IMR-90 (cell line): ENCODE results near the gene PTGS1. TPM values are rescaled to one million over a fixed set of nuclear protein-coding genes. Genes with fewer than 3 reads are reported as not detected.
A peak's percentile ranks its signal among the peaks of the same experiment; 100 is the strongest.

Experiments used
- ATAC-seq: fragments of 200-7000 bp; cut with Tn5 transposase; 2 replicates; pipeline ENCODE4 v1.9.1; 2020; ENCODE audit warnings: low read depth, mild to moderate bottlenecking, moderate library complexity
- BruUV-seq: library from RNA; stranded (reverse); fragments of 400-500 nt; replicated peaks from 2 replicates; lab custom pipeline; 2021; lab: Mats Ljungman, UMichigan
- CTCF ChIA-PET: fragments of 300-600 bp; formaldehyde crosslinking; extraction: SDS; loops from one replicate; lab custom pipeline; 2021; ENCODE audit warnings: antibody characterized with exemption; lab: Yijun Ruan, JAX
- POLR2A ChIA-PET: fragments of 300-600 bp; sonication (Branson Sonifier 250); formaldehyde crosslinking; loops from one replicate; lab custom pipeline; 2022; ENCODE audit warnings: antibody characterized with exemption; ENCODE audit not compliant: unreplicated experiment; lab: Charles Lee
- DNase-seq: peaks from one replicate; pipeline ENCODE4 v3.0.0; 2013
- H2AFZ ChIP-seq: replicated peaks from 2 replicates; pipeline ENCODE3; 2013; ENCODE audit warnings: low read length, mild to moderate bottlenecking; ENCODE audit not compliant: poor library complexity
- H2AK5ac ChIP-seq: 2 replicates; pipeline ENCODE4 v1.6.1; 2013; ENCODE audit warnings: low read depth, low read length, inconsistent platforms
- H2AK9ac ChIP-seq: replicated peaks from 2 replicates; pipeline ENCODE3; 2013; ENCODE audit warnings: mild to moderate bottlenecking, low read depth, low read length, moderate library complexity; ENCODE audit not compliant: poor library complexity
- H2BK120ac ChIP-seq: 2 replicates; pipeline ENCODE4 v1.6.1; 2013; ENCODE audit warnings: low read depth, low read length, inconsistent platforms
- H2BK15ac ChIP-seq: 3 replicates; pipeline ENCODE4 v1.6.1; 2013; ENCODE audit warnings: low read depth, low read length, inconsistent platforms
- H2BK20ac ChIP-seq: 2 replicates; pipeline ENCODE4 v1.6.1; 2013; ENCODE audit warnings: low read depth, mild to moderate bottlenecking, inconsistent platforms, low read length, moderate library complexity
- H2BK5ac ChIP-seq: 2 replicates; pipeline ENCODE4 v1.6.1; 2013; ENCODE audit warnings: mild to moderate bottlenecking, low read depth, low read length, inconsistent platforms; ENCODE audit not compliant: poor library complexity, severe bottlenecking
- H3K14ac ChIP-seq: replicated peaks from 2 replicates; pipeline ENCODE4 v1.6.1; 2013; ENCODE audit warnings: low read depth, low read length, inconsistent platforms
- H3K18ac ChIP-seq: 2 replicates; pipeline ENCODE4 v1.6.1; 2013; ENCODE audit warnings: low read depth, low read length, control low read depth
- H3K23ac ChIP-seq: 2 replicates; pipeline ENCODE4 v1.6.1; 2013; ENCODE audit warnings: low read depth, low read length, inconsistent platforms
- H3K27ac ChIP-seq: 2 replicates; pipeline ENCODE4 v1.5.1; 2013; ENCODE audit warnings: mild to moderate bottlenecking, control low read depth, low read length; ENCODE audit not compliant: insufficient read depth
- H3K27me3 ChIP-seq: 2 replicates; pipeline ENCODE4 v1.6.1; 2013; ENCODE audit warnings: low read length; ENCODE audit not compliant: control insufficient read depth, insufficient read depth
- H3K36me3 ChIP-seq: 2 replicates; pipeline ENCODE4 v1.6.1; 2013; ENCODE audit warnings: low read length, mixed read lengths; ENCODE audit not compliant: control insufficient read depth, insufficient read depth
- H3K4ac ChIP-seq: 2 replicates; pipeline ENCODE4 v1.6.1; 2013; ENCODE audit warnings: low read depth, low read length, inconsistent platforms
- H3K4me1 ChIP-seq: 2 replicates; pipeline ENCODE4 v1.6.1; 2013; ENCODE audit warnings: low read length, mixed read lengths; ENCODE audit not compliant: control insufficient read depth, insufficient read depth
- H3K4me2 ChIP-seq: 2 replicates; pipeline ENCODE4 v1.6.1; 2013; ENCODE audit warnings: low read depth, mild to moderate bottlenecking, control low read depth, low read length, moderate library complexity
- H3K4me3 ChIP-seq: 2 replicates; pipeline ENCODE4 v1.5.1; 2013; ENCODE audit warnings: low read depth, mild to moderate bottlenecking, control low read depth, low read length, moderate library complexity; ENCODE audit not compliant: insufficient read depth
- H3K56ac ChIP-seq: 2 replicates; pipeline ENCODE4 v1.6.1; 2013; ENCODE audit warnings: low read length, inconsistent platforms; ENCODE audit not compliant: insufficient read depth; ENCODE audit errors: extremely low read depth
- H3K79me1 ChIP-seq, 2 experiments: 2 replicates each; pipeline ENCODE4 v1.6.1; 2013; ENCODE audit warnings: low read length in 2 of 2, inconsistent platforms in 1 of 2, low read depth in 1 of 2
- H3K9ac ChIP-seq: 2 replicates; pipeline ENCODE4 v1.6.1; 2013; ENCODE audit warnings: low read depth, low read length, control low read depth
- H3K9me1 ChIP-seq: 2 replicates; pipeline ENCODE4 v1.6.1; 2013; ENCODE audit warnings: low read length, inconsistent platforms; ENCODE audit not compliant: insufficient read depth
- H3K9me3 ChIP-seq: 2 replicates; pipeline ENCODE4 v1.6.1; 2013; ENCODE audit warnings: low read length; ENCODE audit not compliant: control insufficient read depth, insufficient read depth
- H4K20me1 ChIP-seq: 2 replicates; pipeline ENCODE4 v1.6.1; 2013; ENCODE audit warnings: low read length, inconsistent platforms; ENCODE audit not compliant: insufficient read depth
- H4K5ac ChIP-seq: 2 replicates; pipeline ENCODE4 v1.6.1; 2013; ENCODE audit warnings: mild to moderate bottlenecking, low read depth, low read length, control low read depth
- H4K8ac ChIP-seq, 2 experiments: 2 replicates each; pipeline ENCODE4 v1.6.1; 2013; ENCODE audit warnings: low read depth in 2 of 2, low read length in 2 of 2, control low read depth in 1 of 2, inconsistent platforms in 1 of 2
- H4K91ac ChIP-seq: 2 replicates; pipeline ENCODE4 v1.6.1; 2013; ENCODE audit warnings: low read depth, low read length, inconsistent platforms; ENCODE audit not compliant: insufficient read depth
- BHLHE40 ChIP-seq: fragments of 150-350 bp; IDR thresholded peaks from 2 replicates; pipeline ENCODE4 v1.6.1; 2016; ENCODE audit warnings: mild to moderate bottlenecking, low read depth, low read length
- FOS ChIP-seq: fragments of 150-350 bp; IDR thresholded peaks from 2 replicates; pipeline ENCODE4 v1.6.1; 2016; ENCODE audit warnings: low read depth, low read length
- MAFK ChIP-seq: IDR thresholded peaks from 2 replicates; pipeline ENCODE4 v1.6.1; 2012; ENCODE audit warnings: low read depth, low read length, improper control_type of control experiment
- NFE2L2 ChIP-seq: fragments of 150-350 bp; IDR thresholded peaks from 2 replicates; pipeline ENCODE4 v1.6.1; 2016; ENCODE audit warnings: low read depth, mild to moderate bottlenecking, low read length
- POLR2A ChIP-seq: IDR thresholded peaks from 2 replicates; pipeline ENCODE4 v1.6.1; 2012; ENCODE audit warnings: mild to moderate bottlenecking, low read depth, low read length
- WGBS, 2 experiments: methylation state at CpG; one replicate each; pipeline versions ENCODE4 v1.1.5 to v1.1.7; 2013; ENCODE audit warnings: missing lambda C conversion rate in 2 of 2; ENCODE audit not compliant: insufficient read length in 1 of 2; ENCODE audit errors: extremely low coverage in 2 of 2; 5-methylcytosine and 5-hydroxymethylcytosine counted together
- dilution Hi-C: fragments of 300-500 bp; cut with HindIII; formaldehyde crosslinking; loops from one replicate; pipeline ENCODE4 v1.14.3; 2018; ENCODE audit warnings: low sequenced_read_pairs; ENCODE audit not compliant: unreplicated experiment
- in situ Hi-C: fragments of 300-500 bp; cut with MboI; formaldehyde crosslinking; loops from 3 replicates; pipeline ENCODE4 v1.14.3; 2019; ENCODE audit warnings: low sequenced_read_pairs, inconsistent platforms, mixed read lengths
- intact Hi-C: fragments of 100-400 bp; cut with micrococcal nuclease; formaldehyde crosslinking; loops from 2 replicates; pipeline ENCODE4 v1.10.0; 2022
- polyA plus RNA-seq, 3 experiments: library from polyadenylated mRNA; depleted of rRNA; stranded (reverse); fragments of >200 nt; gene quantifications; 2 replicates each; pipeline ENCODE4 v1.2.3, GENCODE V29; 2012; ENCODE audit warnings: low replicate concordance in 1 of 3
- total RNA-seq: library from RNA; depleted of rRNA; stranded (reverse); fragments of >200 nt; gene quantifications from 2 replicates; pipeline ENCODE4 v1.2.3, GENCODE V29; 2012
- TF ChIP-seq, protein P1 (sequence below): fragments of 150-350 bp; IDR thresholded peaks from 2 replicates; pipeline ENCODE4 v1.6.1; 2017; ENCODE audit warnings: mild to moderate bottlenecking, antibody characterized with exemption, low read length, low read depth

PTGS1 gene
- total and polyA plus RNA-seq, 2 of the 4 experiments (the other 2 are of a cell fraction): 24.7 to 38.3 TPM

DNA sequence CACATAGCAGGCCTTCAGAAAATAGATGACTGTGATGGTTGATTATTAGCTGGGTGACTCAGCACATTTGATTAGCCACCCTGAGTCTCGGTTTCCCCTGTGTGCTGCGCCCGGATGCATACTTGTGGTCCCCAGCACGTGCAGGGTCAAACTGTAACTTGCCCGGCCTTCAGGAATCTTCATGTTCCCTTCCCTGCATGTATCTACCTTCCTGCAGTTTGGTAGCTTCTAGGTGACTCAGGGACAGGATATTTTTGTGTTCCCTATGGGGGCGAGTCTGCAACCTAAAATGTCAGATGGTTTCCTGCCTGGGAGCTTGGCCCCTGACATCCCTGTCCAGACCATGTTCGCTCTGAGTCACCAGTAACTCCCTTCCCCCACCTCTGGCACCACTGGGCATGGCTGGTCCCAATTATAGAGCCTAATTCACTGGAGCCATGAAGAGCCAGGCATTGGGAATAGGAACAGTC is 13.2 kb downstream of the PTGS1 start:
- ATAC-seq: peak; percentile 55
- no peak overlapping the region for H3K9ac ChIP-seq
- TF ChIP-seq BHLHE40 (peak; percentile 95), MAFK (peak; percentile 61), POLR2A (no peak), NFE2L2 (peak; percentile 96), FOS (0 out of 2 replicates have a peak, but pooled peaks have one; percentile 35)
- TF ChIP-seq, protein P1, sequence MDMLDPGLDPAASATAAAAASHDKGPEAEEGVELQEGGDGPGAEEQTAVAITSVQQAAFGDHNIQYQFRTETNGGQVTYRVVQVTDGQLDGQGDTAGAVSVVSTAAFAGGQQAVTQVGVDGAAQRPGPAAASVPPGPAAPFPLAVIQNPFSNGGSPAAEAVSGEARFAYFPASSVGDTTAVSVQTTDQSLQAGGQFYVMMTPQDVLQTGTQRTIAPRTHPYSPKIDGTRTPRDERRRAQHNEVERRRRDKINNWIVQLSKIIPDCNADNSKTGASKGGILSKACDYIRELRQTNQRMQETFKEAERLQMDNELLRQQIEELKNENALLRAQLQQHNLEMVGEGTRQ: no peak

More for the DNA sequence above, 13.2 kb downstream of the PTGS1 start:
- Histone ChIP-seq H3K14ac (peak overlapping the region; percentile 87; the same call in 1 of the 2 replicates), H2AK5ac (peak overlapping the region; percentile 94), H4K8ac (peak overlapping the region; percentile 75 to 93), H3K9me1 (peaks cover 26% of the 10 kb centered on the region), H2BK15ac (peak overlapping the region; percentile 88; the same call in 2 of the 3 replicates), H3K56ac (no peak overlapping the region), H3K4me3 (no peak overlapping the region), H2AK9ac (peak overlapping the region; percentile 86), H3K4me2 (no peak overlapping the region), H4K91ac (peak overlapping the region; percentile 88), H3K36me3 (peaks cover 66% of the 10 kb centered on the region), H3K4ac (peak overlapping the region; percentile 96), H3K27ac (peak overlapping the region; percentile 70), H4K20me1 (no peaks in the 10 kb centered on the region), H2BK5ac (peak overlapping the region; percentile 83), H3K4me1 (peaks cover 18% of the 10 kb centered on the region), H2AFZ (peak overlapping the region; percentile 16), H3K27me3 (no peaks in the 10 kb centered on the region), H4K5ac (no peak overlapping the region; the same call in 1 of the 2 replicates), H2BK120ac (peak overlapping the region; percentile 87), H2BK20ac (peak overlapping the region; percentile 92; the same call in 1 of the 2 replicates), H3K9me3 (peaks cover 3% of the 10 kb centered on the region; the same call in 1 of the 2 replicates), H3K18ac (peak overlapping the region; percentile 18; the same call in 1 of the 2 replicates), H3K79me1 (peaks cover 5 to 30% of the 10 kb centered on the region in 2 experiments; a peak in 3 of 4 replicates), H3K23ac (peak overlapping the region; percentile 46; the same call in 1 of the 2 replicates)
- CTCF ChIA-PET: interaction anchor here (0.7 kb wide), 1 partner anchor 147 kb away, joined by 3 read pairs; no protein-coding TSS in a partner anchor
- in situ Hi-C loops (no loop called here), intact Hi-C loops (no loop called here), dilution Hi-C loops (no loop called here)
- BruUV-seq: no TSS peak
- POLR2A ChIA-PET: no interaction called here
- WGBS, 2 experiments: 50% methylated on average over 4 of the region's 7 CpGs; no CpG with 5 or more reads in 1 of the 2 experiments
- DNase-seq: peak; percentile 61
